WI38 (cell line): Measurements from ENCODE around the gene SREBF2.

Source experiments
- H3K4me3 ChIP-seq: 2 replicates; pipeline ENCODE4 v1.5.1; 2011; ENCODE audit warnings: low read depth, mild to moderate bottlenecking, control low read depth, low read length
- CTCF ChIP-seq: IDR thresholded peaks from 2 replicates; pipeline ENCODE4 v1.5.1; 2012; ENCODE audit warnings: low read depth, mild to moderate bottlenecking, control low read depth, low read length

SREBF2 gene

GRCh38 chr22:41844513-41844912 lies 11.6 kb downstream of the SREBF2 start:
- no peak for TF ChIP-seq CTCF
- no peak overlapping the region for H3K4me3 ChIP-seq

GRCh38 chr22:41845380-41846267 lies 12.7 kb downstream of the SREBF2 start:
- no peak overlapping the region for H3K4me3 ChIP-seq
- TF ChIP-seq CTCF = no peak

- H3K4me3 ChIP-seq = no peak overlapping the region
- TF ChIP-seq CTCF = no peak
Measured at GRCh38 chr22:41846268-41846987, 13.5 kb downstream of the SREBF2 start.

- TF ChIP-seq CTCF = no peak
- H3K4me3 ChIP-seq = no peak overlapping the region
Measured at GRCh38 chr22:41847300-41847699, 14.4 kb downstream of the SREBF2 start.

GRCh38 chr22:41848468-41848867 lies 15.6 kb downstream of the SREBF2 start:
- no peak overlapping the region for H3K4me3 ChIP-seq
- no peak for TF ChIP-seq CTCF

- TF ChIP-seq CTCF = no peak
- H3K4me3 ChIP-seq = no peak overlapping the region
Measured at GRCh38 chr22:41856469-41856868, 23.6 kb downstream of the SREBF2 start.
